Lung microvascular endothelial cell (primary cell): ENCODE measurements around the gene IL17RD. TPM values are rescaled to one million over a fixed set of nuclear protein-coding genes. Genes with fewer than 3 reads are reported as not detected.

Source experiments
- DNase-seq, 2 donors: peaks; one replicate each; pipeline versions ENCODE4 v3.0.0 to v3.0.0-alpha.2; 2010; ENCODE audit warnings: low read depth in 2 of 2
- total RNA-seq: library from RNA; depleted of rRNA; stranded (reverse); fragments of >200 nt; gene quantifications from 2 replicates; pipeline ENCODE4 v1.2.1, GENCODE V29; 2014

IL17RD gene
- 0.20 and 0.65 TPM in 2 replicates for total RNA-seq

DNA sequence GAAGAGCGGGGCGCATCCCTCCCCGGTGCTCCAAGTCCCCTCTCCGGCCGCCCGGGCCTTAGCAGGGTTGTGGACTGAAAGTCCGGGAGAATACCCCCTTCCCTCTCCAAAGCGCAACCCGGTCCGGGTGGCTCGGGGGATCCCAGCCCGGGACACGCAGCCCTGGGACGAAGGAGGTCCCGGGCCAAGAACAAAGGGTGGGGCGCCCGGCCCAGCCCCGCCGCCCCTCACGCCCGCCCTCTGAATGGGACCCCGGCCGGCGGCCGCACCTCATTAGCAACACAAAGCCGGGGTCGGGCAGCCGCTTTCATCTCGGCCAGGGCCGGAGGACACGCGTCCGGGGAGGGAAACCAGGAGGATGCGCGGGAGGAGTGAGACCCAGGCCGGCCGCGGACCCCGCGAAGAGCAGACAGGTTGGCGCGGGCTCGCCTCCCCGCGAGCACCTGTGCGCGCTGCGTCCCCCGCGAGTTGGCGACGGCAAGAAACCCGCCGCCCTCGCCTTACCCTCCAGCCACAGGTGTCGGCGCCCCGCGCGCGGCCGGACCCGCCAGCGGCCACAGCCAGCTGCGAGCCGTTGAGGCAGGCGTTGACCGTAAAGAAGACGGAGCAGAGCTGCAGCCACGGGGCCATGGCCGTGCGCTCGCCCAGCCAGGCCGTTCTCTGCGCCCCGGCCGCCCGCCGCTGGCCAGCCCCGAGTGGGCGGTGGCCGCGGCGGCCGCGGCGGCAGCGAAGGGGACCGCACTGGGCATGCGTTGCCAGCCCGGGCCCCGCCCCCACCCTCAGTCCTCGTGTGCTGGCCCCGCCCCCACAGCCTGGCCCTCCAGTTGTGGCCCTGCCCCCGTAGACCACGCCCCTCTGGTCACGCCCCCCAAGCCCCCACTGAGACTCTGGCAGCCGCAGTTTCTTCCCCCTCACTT, at the start of gene IL17RD:
Gene IL17RD, minus strand, starts transcription at position 697 of the 917 bp plus-strand sequence. Its CDS starts 67 bp downstream, at position 630.
- peak; percentile 80 to 89 for DNase-seq

DNA sequence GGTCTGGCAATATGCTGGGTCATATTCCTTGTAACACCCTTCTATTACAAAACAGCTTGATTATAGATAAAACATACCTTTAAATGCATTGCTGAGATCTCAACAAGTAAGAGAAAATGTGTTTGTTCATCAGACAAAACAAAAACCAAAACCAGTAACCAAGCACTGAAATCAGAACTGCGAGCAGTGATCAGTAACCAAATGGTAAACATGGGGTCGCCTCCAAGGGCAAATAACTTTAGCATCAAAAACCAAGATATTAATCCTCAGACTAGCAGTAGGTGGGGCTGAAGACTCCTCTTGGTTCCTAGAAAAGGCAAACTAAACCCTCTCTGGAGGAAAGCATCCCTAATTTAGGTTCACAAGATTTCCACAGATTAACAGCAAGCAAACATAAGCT, 41.3 kb upstream of the IL17RD start:
- DNase-seq, result no peak

DNA sequence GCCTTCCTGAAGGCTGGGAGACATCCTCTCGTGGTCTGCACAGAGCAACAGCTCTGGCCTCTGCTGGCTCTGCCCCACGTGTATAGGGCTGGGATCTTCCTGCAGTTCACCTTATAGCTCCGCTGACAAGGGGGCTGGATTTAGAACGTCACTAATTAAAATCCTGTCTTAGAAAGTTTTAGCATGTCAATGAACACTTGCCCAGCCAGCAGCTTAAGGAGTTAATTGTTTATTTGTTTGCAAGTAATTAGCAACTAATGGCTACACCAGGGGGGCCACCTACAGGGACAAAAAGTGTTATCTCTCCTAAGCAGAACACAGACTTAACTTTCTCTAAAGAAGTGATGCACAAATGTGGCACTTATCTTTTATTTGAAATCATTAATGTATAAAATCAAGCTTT, 34.7 kb upstream of the IL17RD start, which contains the start of gene HESX1:
Gene HESX1, minus strand, starts transcription at position 84 of the 403 bp plus-strand sequence. Its CDS starts 60 bp downstream, at position 24.
- no peak for DNase-seq

DNA sequence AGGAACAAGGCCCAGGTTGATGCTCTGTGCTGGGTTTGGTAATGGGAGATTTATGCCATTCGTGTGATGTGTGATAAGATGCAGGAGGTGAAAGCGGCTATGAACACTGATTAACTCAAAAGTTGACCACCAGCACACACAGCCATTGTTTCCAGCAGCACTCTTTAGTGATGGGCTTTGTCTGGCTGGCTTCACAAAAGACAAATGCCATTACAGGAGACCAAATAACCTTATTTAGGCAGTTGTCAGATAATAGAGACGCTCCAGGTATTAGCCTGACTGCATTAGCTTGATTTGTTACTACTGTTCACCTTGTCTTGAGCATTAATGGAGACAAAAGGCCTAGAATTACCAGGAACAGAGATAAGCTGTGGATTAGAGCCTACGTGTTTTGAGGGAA, 29.5 kb upstream of the IL17RD start:
- no peak for DNase-seq

DNA sequence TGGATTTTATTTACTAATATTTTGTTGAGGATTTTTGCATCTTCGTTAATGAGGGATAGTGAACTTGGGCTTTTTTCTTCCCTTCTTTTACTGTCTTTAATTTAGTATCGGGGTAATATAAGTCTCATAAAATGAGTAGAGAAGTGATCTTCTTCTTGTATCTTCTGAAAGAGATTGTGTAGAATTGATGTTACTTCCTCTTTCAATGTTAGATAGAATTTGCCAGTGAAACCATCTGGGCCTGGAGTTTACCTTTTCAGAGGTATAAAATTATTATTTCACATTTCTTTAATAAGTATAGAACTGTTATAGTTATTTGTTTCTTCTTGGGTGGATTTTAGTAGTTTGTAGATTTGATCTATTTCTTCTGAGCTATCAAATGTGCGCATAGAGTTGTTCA, 26.9 kb upstream of the IL17RD start:
- no peak for DNase-seq

DNA sequence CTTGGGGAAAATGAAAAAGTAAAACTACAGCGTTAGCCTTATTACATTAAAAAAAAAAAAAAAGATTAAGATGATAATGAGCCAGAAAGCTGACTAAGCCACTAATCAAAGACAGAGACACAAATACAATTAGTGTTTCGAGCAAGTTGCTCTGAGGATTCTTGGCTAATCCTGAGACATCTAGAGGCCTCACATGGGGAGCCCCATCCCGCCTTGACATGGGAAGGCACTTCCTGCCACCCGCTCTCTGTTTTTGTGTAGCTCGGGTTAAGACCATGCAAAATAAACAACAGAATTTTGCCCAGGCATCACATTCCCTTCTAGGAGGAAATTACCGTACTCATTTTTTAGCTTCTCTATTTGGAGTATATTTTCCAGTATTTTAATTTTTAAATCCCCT, 19.4 kb upstream of the IL17RD start:
- DNase-seq, result no peak

DNA sequence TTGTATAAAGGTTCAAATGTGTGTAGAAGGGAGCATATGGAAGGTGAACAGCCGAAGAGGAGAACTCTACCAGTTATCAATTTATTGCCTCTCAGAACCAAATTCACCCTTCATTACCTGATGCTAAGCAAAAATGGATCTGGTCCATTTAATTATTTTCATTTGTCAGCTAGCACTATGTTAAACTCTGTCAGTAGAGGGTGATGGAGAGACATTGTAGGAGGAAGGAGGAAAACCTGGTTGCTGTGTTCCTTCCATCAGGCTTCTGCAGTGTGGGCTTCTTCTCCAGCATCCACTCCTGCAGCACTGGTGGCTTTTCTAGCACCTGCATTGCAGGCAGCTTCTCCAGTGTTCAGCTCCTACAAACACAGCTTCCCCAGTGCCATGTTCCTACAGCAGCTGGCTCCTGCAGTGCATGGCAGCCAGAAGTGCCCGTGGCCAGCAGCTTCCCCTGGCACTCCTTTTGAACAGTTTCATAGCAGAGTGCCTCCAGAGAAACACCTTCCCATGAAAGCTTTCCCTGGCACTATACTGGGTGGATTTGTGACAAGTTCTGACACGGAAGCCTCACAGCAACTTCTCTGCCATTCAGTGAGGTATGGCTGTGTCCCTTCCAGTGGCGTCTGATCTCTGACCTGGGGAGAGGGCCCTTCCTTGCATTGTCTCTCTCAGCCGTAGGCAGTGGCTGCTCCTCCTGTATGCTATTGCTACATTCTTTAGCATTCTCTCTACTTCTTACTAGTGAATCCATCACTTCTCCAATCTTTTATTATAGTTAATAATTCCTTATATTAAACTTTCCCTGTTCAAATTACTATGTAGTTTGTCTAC, 14.6 kb upstream of the IL17RD start:
- DNase-seq, result peak; percentile 35 to 51

DNA sequence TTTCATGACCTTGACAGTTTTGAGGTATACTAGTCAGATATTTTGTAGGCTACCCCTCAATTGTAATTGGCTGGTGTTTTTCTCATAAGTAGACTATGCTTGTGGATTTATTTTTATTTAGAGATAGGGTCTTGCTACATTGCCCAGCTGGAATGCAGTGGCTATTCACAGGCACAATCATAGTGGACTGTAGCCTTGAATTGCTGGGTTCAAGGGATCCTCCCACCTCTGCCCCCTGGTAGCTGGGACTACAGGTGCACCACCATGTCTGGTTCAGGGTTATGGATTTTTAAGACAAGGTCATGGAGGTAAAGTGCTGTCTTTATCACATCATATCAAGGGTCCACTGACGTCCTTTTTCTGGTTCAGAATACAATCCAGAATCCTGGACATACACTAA, 10.9 kb upstream of the IL17RD start:
- no peak for DNase-seq

DNA sequence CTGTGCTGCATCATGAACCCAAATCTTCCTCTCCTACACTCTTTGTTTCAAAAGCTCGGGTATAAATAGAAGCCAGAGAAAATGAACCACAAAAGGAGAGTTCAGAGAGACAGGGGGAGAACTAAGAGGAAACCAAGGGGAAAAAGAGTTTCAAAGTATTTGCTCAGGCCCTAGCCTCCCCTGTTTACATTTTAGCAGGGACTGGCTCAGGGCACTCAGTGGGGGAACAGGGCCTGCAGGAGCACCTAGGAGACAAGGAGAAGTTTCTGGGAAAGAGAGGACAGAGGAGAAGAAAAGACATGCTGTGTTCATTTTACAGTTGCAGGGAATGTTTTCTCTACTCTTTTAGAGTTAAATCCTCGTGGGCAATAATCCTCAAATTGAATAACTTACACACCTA, 8.5 kb upstream of the IL17RD start:
- DNase-seq, result no peak

DNA sequence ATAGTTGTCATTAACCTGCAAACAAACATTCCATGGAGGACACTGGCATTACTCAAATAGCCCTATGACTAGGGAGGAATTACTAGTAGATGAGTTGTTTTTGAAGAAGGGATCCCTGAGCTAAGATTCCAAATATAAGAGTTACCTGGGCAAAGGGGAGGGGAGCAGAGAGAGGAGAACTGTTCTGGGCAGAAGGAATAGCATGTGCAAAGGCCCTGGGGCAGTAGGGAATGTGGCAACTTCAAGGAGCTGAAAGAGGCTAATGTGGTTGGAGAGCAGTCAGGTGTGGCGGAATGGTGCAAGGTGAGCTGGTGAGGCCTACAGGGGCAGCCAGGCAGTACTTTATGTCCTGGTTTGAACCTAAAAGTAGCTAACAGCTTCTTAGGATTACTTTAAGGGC, 5.8 kb upstream of the IL17RD start:
- DNase-seq, result no peak

DNA sequence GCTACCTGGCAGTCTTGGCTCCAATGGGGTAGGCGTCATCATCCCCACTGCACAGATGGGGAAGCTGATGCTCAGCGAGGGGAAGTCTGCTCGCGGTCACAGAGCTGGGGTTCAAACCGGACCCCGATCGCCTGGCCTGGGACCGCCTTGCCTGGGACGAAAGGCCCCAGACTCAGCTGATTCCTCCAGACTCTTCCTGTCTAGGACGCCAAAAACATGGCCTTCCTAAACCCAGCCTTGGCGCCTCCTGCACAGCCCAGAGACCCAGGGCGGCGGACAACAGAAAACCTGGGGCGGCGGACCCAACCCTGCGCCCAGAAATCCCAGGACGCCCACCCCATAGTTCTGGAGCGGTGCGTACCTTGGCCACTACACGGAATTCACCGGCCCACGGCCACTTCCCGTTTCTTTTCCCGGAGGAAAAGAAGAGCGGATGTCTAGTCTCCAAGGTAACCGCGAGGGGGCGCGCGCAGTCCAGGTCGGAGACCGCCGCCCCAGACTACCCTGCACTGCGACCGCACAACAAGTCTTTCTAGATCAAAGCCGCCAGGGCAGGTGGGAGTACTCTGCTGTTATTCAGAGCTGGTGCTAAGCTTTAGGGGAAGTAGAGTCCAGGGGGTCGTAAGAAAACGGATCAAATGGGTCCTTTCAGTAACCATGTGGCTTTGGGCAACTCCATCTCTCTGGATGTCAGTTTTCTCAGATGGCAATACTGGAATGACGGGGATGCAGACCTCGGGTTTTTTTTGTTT, 4.9 kb upstream of the IL17RD start:
- peak; percentile 74 to 79 for DNase-seq

DNA sequence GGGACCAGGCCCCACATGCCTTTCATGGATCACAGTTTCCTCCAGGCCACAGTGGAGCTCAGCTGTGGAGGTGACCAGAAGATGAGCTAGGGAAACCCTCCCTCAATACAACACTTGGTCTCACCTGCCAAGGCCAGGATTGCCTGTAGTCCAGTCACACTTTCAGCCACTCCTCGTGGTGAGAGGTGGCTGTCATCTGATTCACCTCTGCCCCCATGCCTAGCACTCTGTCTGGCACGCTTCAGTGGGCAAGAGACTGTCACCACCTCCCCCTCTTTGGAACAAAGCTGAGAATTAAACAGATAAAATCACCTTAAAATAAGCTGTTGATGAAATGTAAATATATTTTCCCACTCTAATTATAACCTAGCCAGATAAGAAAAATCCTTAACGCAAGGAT, 4.0 kb upstream of the IL17RD start:
- no peak for DNase-seq

DNA sequence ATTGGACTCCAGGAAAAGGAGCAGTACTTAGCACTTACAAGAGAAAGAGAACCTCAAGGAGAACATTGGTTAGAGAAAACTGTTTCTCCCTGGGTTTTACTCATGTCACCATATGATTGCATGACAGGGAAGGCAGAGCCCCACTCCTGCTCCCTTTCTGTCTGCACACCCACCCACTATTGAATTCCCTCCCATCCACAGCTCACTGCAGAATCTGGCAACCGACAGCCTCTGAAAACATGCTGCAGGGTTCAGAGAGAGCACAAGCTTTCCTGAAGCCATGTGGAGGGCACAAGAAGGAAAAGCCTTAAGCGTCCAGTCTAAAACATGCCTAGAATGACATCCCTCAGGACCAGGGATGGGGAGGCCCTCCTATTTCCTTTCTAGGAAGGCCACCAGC, 3.0 kb upstream of the IL17RD start:
- DNase-seq, result no peak

DNA sequence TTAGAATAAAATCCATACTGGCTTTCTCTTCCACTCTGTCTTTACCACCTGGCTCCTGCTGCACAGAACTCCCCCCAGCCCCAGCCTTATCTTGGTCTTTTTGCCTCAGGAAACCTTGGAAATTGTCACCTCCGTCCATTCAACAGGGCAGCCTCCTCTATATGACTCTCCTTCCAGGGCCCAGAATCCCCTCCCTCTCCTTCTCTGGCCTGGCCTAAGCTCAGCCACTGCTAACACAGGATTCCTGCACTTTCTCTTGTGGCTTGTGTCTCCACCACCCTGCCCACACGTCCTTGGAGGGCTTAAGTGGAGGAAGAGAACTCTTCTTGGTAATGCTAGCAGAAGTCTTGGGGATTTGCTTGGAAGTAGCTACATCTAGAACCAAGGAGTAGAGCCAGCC, 1.5 kb upstream of the IL17RD start:
- DNase-seq, result no peak

DNA sequence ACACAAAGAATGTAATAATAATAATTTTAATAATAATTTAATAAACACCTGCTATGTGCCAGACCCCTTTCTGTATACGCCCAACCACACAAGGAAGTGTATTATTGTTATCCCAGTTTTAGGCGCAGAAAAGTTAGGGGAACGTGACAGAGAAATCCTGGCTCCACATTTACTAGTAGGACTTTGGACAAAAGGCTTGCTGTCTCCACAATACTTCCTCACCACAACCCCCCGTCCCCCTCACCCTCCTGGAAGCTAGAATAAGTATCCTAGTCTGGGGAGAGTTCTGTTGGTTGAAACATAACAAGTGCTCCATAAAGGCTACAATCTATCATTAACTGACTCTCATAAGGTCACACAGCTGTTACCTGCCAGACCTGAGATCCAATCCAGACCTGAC, 488 bp upstream of the IL17RD start:
- no peak for DNase-seq

DNA sequence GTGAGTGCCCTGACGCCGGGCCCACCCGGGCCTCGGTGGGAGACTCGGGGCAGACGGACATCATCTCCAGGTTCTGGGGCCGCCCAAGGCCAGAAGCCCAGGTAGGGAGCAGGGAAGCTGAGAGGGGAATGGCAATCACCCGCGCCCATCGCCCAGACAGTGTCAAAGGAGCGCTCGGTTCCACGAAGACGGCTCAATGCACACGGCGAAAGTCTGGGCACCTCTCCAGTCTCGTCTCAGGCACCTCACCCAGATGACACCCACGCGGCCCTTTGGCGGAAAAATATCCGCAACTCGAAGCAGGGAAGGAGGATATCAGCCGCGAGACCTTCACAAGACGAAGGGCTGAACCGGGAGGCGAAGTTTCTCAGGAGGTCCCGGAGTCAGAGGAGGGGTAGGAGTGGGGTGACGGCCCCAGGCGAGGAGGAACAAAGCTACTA, 916 bp downstream of the IL17RD start:
- DNase-seq, result peak in 1 of 2 donors; percentile 6

DNA sequence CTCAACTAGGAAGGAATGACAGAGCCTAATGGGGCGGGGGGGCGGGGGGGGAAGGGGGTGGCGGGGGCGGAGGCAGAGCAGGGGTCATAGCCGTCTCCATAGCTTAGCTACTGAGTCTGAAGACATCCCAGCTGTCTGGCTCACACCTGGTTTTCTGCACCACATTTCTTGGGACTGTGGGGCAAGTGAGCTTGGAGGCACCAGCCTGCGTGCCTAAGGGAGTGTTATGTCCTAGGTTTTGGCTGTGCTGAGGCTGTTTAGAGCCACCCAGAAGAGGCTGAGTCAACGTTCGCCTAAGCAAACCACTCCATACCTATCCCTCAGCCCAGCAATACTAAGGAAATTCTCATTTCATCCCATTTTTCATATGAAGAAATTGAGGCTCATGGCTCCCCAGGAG, 1.4 kb downstream of the IL17RD start:
- DNase-seq, result no peak

DNA sequence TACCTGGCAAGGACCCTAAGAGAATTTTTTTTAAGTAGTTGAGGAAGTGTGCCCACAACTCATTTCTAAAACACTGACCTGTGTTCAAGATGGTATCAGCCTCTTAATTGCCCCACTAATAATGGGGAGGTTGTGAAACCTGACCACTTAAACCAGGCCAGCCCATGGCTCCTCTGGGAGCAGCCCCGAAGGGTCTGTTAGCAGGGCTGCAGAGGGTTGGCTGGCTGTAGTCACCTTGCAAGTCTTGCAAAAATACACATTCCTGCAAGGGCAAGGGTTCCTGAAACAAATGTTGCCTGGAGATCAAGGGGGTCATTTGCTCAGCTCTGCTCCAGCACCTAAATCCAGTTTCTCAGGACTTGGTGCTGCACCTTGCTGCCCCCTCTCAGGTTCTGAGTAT, 3.2 kb downstream of the IL17RD start:
- no peak for DNase-seq

DNA sequence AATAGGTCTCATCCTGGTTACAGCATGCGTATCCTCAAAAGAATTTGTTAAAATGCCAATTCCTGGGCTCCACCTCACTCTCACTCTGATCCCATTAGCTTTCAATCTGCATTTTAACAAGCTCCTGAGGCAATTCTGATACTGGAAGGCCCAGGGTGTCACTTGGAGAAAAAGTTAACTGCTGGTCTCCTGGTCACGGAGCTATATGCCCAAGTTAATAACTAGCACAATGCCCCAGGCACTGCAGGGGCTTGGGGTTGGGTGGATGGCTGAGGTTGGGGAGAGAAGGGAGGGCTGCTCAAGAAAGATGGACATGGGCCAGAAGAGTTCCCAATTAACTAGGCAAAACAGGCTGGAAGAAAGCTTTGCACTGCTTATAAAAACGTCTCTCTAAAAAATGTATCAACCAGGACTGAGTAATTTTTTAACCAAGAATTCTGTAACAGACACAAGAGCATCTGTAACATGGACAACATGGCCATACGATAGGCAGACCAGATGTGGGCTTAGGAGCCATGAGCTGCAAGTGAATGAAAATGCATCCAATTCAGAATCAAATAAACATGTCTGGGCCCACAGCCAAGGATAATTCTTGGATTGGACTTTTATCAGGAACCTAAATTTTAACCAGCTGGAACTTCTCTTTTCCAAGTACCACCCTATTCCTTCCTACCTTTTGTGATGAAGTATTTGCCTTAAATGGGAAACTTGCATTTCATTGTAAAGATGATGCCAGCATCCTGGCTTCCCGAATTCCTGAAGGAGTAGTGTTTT, 4.2 kb downstream of the IL17RD start:
- DNase-seq, result no peak

DNA sequence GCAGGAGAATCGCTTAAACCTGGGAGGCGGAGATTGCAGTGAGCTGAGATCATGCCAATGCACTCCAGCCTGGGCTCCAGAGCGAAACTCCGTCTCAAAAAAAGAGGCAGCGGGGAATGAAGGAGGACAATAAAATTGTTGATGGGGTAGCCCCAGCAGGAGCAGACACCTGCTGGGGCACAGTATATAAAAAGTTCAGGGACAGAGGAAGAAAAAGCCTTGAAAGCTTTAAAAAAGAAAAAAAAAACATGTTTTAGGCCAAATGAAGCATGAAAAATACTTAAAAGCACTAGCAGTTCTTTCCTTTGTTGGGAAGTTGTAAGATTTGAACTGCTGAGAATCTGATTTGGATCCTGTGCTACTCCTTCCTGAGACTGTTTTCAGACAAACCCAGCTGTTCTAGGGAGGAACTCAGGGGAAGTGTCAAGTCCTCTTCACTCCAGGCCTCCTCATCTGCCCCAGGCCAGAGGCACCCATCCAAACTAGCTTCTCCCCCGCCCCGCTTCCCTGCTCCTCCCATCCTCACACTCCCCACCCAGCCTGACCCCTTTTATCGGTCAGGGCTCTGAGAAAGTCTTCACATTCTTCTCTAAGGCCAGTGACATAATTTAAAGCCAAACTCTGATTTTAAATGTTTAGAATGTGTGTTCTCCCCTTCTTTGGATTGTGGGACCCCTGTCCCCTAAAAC, 4.9 kb downstream of the IL17RD start:
- DNase-seq, result no peak
